Measurements from ENCODE around the gene LUZP1.

DNA sequence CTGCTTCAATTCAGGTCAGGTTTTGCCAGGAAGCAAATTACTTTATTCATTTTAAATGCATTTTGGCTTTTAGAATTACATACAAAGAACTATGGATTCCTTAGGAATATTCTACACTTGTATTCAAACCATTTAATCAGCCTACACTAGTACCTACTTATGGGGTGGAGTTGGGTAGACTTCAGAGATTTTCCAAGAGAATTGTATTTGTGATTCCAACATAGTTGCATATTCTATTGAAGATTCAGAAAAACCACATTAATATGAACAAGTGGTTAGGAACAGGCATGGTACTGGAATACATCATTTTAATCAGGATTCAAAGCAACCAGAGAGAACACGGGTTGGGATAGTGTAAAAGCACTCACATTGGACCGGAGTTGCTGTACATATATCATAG is 33.4 kb downstream of the LUZP1 start:
- TF ChIP-seq POLR2A (IDR thresholded peaks at IDR 0.05; ENCODE audit: low read length) = no peak
- TF ChIP-seq GATA1 (IDR thresholded peaks at IDR 0.05; ENCODE audit: low read depth, low read length) = no peak

Measured in erythroblast (primary cell).